Measurements from ENCODE around the gene GNAQ.
"Not testable (repeated sequence)": the region's sequence is repeated elsewhere in the genome, so short reads cannot be mapped to it uniquely, and the experiment has no call there.

The GNAQ gene

GRCh38 chr9:77764894-77765780 is 266.5 kb downstream of the GNAQ start:
- no peak for DNase-seq

- peak; percentile 35 for DNase-seq
These were observed 268.0 kb downstream of the GNAQ start for GRCh38 chr9:77763566-77763965.

GRCh38 chr9:77760919-77761318 is 270.7 kb downstream of the GNAQ start:
- DNase-seq: not testable (repeated sequence)

GRCh38 chr9:77759391-77759790 is 272.2 kb downstream of the GNAQ start:
- DNase-seq: no peak

DNA sequence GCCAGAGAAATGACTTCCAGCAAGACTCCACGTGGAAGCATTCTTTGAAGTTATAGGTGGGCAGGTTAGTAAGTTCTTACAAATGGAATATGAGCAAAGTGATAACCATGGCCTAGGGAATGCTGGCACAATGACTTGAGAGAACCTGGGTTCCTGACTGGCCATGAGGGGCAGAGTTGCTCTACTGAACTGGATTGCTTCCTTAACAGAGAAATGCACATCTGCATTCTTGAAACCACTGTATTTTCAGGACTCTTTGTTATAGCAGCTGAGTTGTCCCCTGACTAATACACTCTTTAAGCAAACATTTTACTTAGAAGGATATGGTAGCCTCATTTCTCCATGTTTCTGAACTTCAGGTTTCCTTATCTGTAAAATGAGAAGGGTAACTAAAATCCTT is 275.2 kb downstream of the GNAQ start:
- DNase-seq: no peak

DNA sequence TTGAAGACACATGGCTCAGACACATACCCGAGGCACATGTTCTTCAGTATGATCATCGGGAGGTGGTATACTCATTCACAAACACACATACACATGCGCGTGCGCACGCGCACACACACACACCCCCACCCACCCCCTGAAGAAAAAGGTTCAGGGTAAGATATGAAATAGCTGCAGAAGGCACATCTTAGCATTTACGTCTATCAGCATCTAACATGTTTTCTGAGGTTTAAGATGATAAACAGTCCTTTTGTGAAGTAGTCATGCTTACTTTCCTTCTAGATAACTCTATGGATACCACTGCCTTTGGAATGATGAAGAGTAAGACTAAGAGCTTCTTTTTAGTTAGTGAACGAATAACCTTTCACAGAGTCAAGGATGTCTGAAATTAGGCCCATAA is 278.4 kb downstream of the GNAQ start:
- DNase-seq: no peak

GRCh38 chr9:77752554-77752953 is 279.1 kb downstream of the GNAQ start:
- no peak for DNase-seq

DNA sequence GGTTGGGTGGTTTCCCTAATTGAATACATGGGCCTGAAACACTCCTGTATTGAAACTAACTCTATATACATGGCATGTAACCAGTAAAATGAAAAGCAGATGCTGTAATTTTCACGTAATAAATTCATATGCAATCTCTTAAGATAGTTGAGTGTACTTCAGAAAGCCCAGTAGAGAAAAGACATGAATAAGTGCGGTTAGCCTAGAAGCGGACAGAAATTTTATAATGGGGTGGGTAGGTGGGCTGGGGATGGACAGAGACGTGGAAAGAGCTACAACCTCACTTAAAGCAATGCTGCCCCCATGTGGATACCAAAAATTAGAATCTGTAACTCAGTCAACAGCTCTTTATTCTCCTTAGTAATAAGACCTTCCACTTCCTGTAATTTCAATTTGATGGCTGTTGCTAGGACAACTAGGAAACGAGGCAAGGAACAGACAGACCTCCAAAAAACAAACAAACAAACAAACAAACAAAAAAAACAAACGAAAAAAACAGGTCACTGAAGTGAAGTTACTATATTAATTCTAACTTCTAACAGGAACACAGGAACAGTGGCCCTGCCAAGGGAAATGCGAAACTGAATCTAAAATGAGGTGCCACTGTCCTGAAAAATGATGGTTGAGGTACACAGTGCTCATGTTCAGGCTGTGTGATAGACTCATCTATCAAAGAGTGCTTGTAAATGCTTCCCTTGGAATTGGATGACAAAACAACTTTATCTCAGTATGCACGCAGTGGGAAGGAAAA is 280.1 kb downstream of the GNAQ start:
- peak; percentile 87 for DNase-seq

- no peak for DNase-seq
These were observed 280.6 kb downstream of the GNAQ start for GRCh38 chr9:77750981-77751340.

DNA sequence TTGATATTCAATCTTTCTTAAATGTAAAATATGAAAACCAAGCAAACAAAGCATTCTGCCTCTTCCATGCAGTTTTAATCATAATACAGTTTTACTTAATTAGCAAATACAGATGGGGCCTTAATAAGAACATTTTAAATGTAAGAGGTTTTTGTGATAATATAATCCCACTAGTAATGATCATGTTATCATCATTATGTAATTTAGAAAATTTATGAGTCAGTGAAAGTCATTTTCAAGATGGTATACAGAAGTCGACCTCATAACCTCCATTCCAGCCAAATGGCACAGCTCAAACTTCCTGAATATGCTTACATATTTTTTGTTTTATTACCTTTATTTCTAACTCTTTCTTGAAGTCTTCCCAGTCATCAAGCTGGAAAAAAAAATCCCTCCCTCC is 281.3 kb downstream of the GNAQ start:
- no peak for DNase-seq

DNA sequence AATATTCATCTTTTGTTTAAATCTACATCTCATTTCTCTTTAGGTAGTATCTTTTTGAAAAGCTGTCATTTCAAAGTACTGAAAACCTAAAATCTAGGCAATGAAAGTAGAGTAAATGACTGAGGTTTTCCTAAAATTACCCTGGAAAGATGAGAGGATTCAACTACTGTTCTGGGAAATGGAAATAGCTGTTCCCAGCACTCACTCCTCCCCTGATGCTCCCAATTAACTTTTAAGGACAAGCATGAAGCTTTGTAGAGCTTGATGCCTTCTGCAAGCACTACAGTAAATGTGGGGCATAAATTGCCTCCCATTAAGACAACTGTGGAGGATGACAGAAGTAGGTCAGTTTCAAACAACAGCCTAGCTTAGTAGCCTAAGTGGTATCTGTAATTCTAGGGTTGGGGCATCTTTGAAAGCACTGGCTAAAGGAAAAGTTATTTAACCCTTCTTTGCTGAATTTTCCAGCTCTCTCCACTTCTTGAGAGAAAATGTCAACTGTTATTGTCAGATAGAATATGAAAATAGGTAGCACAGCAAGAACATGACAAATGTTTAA is 283.3 kb downstream of the GNAQ start:
- DNase-seq: no peak

- DNase-seq: no peak
These were observed 284.4 kb downstream of the GNAQ start for GRCh38 chr9:77747163-77747562.

GRCh38 chr9:77744841-77745430 is 286.7 kb downstream of the GNAQ start:
- DNase-seq: no peak

- DNase-seq: no peak
These were observed 288.2 kb downstream of the GNAQ start for GRCh38 chr9:77743386-77743785.

DNA sequence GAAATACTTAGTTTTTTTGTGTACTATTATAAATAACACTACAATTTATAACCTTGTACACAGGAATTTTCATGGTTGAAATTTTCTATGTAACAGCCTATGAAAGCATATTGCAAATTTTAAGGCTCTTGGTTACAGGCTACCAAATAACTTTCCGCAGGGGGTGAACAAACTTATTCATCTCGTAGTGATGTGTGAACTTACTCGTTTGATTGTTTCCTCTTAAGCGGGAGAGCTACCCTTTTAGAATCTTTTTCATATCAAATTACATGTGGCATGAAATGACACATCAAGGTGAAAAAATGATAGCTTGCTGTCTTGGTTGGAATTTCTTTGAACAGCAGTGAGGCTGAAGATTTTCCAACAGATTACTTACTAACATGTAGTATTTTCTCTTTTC is 292.7 kb downstream of the GNAQ start:
- DNase-seq: no peak

GRCh38 chr9:77735494-77735893 is 296.1 kb downstream of the GNAQ start:
- DNase-seq: no peak

DNA sequence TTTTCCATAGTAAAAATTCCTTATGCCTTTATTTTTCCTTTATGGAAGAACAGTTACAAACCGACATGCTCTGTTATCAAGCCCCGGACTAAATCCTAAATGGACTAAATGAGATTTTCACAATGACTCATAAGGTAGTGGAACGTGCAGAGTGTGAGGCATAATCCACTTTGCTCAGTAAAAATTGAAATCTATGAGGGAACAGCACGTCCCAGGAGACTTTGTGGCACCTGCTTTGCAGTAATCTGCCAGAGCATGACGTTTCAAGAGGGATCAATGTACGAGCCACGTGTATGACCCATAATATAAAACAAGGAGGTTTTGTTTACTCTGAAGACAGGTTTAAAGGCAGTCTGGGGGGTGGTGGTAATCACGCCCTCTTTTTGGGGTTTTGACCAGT is 299.7 kb downstream of the GNAQ start:
- DNase-seq: peak; percentile 91

GRCh38 chr9:77731008-77731698 is 300.5 kb downstream of the GNAQ start:
- peak; percentile 80 for DNase-seq

GRCh38 chr9:77729177-77729576 is 302.4 kb downstream of the GNAQ start:
- DNase-seq: no peak

GRCh38 chr9:77726814-77727213 is 304.8 kb downstream of the GNAQ start:
- DNase-seq: no peak

- no peak for DNase-seq
These were observed 305.3 kb downstream of the GNAQ start for GRCh38 chr9:77726289-77726688.

- DNase-seq: no peak
These were observed 305.8 kb downstream of the GNAQ start for GRCh38 chr9:77725820-77726219.

Data from NCI-H2029 (cell line).